Left cardiac atrium (tissue), 4 donors: Measurements from ENCODE around the gene RPRD2. TPM values are rescaled to one million over a fixed set of nuclear protein-coding genes. Genes with fewer than 3 reads are reported as not detected.
A peak's percentile ranks its signal among the peaks of the same experiment; 100 is the strongest.
"Not testable (repeated sequence)": the region's sequence is repeated elsewhere in the genome, so short reads cannot be mapped to it uniquely, and the experiment has no call there.

Source experiments
- ATAC-seq, 2 donors: fragments of 200-7000 bp; cut with Tn5 transposase; one replicate each; pipeline ENCODE4 v1.9.1; 2020; ENCODE audit warnings: mild to moderate bottlenecking in 2 of 2, moderate library complexity in 2 of 2
- DNase-seq: peaks from one replicate; pipeline ENCODE4 v3.0.0-alpha.2; 2020
- intact Hi-C, 2 donors: fragments of 100-400 bp; cut with DNase I; formaldehyde crosslinking; loops; one replicate each; pipeline versions ENCODE4 v1.14.1 to v1.15.1; 2022 to 2023
- total RNA-seq, 2 donors: library from RNA; stranded (reverse); fragmentation: NEBNext Ultra II Directional; extraction: Animal tissue kit (Norgen Biotek cat#: 25700); gene quantifications; one replicate each; pipeline ENCODE4 v1.2.1, GENCODE V29; 2021
- donor health status: DM: no; HTN: yes; CAD: no.
- donor health status: DM: no; HTN: yes; CAD: no; lungs with severe emphysema.
- donor health status: DM: yes; HTN: yes; CAD: no.
- donor health status: Dilated cardiomyopathy.

Gene RPRD2
- total RNA-seq, 2 donors from 2014 or later: 22.5 to 24.3 TPM

GRCh38 chr1:150385537-150386445 is 21.8 kb downstream of the RPRD2 start:
- ATAC-seq (no peak), DNase-seq (no peak)
- intact Hi-C loops: no loop called here

- DNase-seq (no peak), ATAC-seq (no peak)
- intact Hi-C loops: no loop called here
Measured at GRCh38 chr1:150386592-150386991, 22.6 kb downstream of the RPRD2 start.

- intact Hi-C loops: no loop called here
- DNase-seq: no peak
- no peak for ATAC-seq
Measured at GRCh38 chr1:150387200-150387599, 23.3 kb downstream of the RPRD2 start.

- DNase-seq: no peak
- no peak for ATAC-seq
- intact Hi-C loops: no loop called here
Measured at GRCh38 chr1:150388241-150388640, 24.3 kb downstream of the RPRD2 start.

GRCh38 chr1:150389650-150390049 is 25.7 kb downstream of the RPRD2 start:
- no peak for DNase-seq
- ATAC-seq: no peak
- intact Hi-C loops: no loop called here

GRCh38 chr1:150392627-150393026 is 28.7 kb downstream of the RPRD2 start:
- DNase-seq: no peak
- intact Hi-C loops: no loop called here
- no peak for ATAC-seq

GRCh38 chr1:150395115-150395514 is 31.2 kb downstream of the RPRD2 start:
- intact Hi-C loops, ATAC-seq, DNase-seq: not testable (repeated sequence)

- DNase-seq (no peak), ATAC-seq (no peak)
- intact Hi-C loops: no loop called here
Measured at GRCh38 chr1:150397392-150398032, 33.6 kb downstream of the RPRD2 start.

- ATAC-seq (no peak), DNase-seq (no peak)
- intact Hi-C loops: no loop called here
Measured at GRCh38 chr1:150404465-150404864, 40.5 kb downstream of the RPRD2 start.

GRCh38 chr1:150405660-150406059 is 41.7 kb downstream of the RPRD2 start:
- ATAC-seq (no peak), DNase-seq (no peak)
- intact Hi-C loops: no loop called here

GRCh38 chr1:150406483-150406882 is 42.5 kb downstream of the RPRD2 start:
- intact Hi-C loops: no loop called here
- DNase-seq (no peak), ATAC-seq (no peak)

GRCh38 chr1:150407330-150407729 is 43.4 kb downstream of the RPRD2 start:
- intact Hi-C loops: no loop called here
- no peak for ATAC-seq
- no peak for DNase-seq

GRCh38 chr1:150408800-150409199 is 44.9 kb downstream of the RPRD2 start:
- ATAC-seq (no peak), DNase-seq (no peak)
- intact Hi-C loops: no loop called here

GRCh38 chr1:150409504-150410362 is 45.8 kb downstream of the RPRD2 start:
- ATAC-seq (no peak), DNase-seq (no peak)
- intact Hi-C loops: no loop called here

GRCh38 chr1:150410582-150411101 is 46.7 kb downstream of the RPRD2 start:
- DNase-seq: no peak
- intact Hi-C loops: no loop called here
- peak in 1 of 2 donors; percentile 83 for ATAC-seq

- no peak for ATAC-seq
- DNase-seq: no peak
- intact Hi-C loops: no loop called here
Measured at GRCh38 chr1:150414592-150414991, 50.6 kb downstream of the RPRD2 start.

- intact Hi-C loops: no loop called here
- DNase-seq: no peak
Measured at GRCh38 chr1:150415800-150416199, 51.9 kb downstream of the RPRD2 start.

GRCh38 chr1:150420560-150421265 is 56.8 kb downstream of the RPRD2 start:
- intact Hi-C loops: no loop called here
- no peak for DNase-seq
- no peak for ATAC-seq

More at GRCh38 chr1:150415800-150416199, 51.9 kb downstream of the RPRD2 start:
- ATAC-seq: no peak

- intact Hi-C loops: no loop called here
Measured at GRCh38 chr1:150422541-150422940, 58.6 kb downstream of the RPRD2 start.

More at GRCh38 chr1:150422541-150422940, 58.6 kb downstream of the RPRD2 start:
- no peak for DNase-seq
- ATAC-seq: no peak
